LNCaP clone FGC (cell line): Measurements from ENCODE around the gene MLEC.

Experiments used
- DNase-seq: peaks from one replicate; pipeline ENCODE4 v3.0.0-alpha.2; 2011; ENCODE audit warnings: low read depth
- H3K4me3 ChIP-seq: 2 replicates; pipeline ENCODE4 v1.5.1; 2011; ENCODE audit warnings: mild to moderate bottlenecking, low read depth, low read length, control low read depth
- TF ChIP-seq, protein P1 (sequence below): IDR thresholded peaks from 2 replicates; pipeline ENCODE4 v1.5.1; 2012; ENCODE audit warnings: mild to moderate bottlenecking; ENCODE audit not compliant: control insufficient read depth, insufficient read depth; ENCODE audit errors: extremely low read depth

Gene MLEC

GRCh38 chr12:120643574-120643973 is 43.4 kb upstream of the MLEC start:
- no peak overlapping the region for H3K4me3 ChIP-seq
- TF ChIP-seq, protein P1, sequence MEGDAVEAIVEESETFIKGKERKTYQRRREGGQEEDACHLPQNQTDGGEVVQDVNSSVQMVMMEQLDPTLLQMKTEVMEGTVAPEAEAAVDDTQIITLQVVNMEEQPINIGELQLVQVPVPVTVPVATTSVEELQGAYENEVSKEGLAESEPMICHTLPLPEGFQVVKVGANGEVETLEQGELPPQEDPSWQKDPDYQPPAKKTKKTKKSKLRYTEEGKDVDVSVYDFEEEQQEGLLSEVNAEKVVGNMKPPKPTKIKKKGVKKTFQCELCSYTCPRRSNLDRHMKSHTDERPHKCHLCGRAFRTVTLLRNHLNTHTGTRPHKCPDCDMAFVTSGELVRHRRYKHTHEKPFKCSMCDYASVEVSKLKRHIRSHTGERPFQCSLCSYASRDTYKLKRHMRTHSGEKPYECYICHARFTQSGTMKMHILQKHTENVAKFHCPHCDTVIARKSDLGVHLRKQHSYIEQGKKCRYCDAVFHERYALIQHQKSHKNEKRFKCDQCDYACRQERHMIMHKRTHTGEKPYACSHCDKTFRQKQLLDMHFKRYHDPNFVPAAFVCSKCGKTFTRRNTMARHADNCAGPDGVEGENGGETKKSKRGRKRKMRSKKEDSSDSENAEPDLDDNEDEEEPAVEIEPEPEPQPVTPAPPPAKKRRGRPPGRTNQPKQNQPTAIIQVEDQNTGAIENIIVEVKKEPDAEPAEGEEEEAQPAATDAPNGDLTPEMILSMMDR, result no peak
- no peak for DNase-seq

DNA sequence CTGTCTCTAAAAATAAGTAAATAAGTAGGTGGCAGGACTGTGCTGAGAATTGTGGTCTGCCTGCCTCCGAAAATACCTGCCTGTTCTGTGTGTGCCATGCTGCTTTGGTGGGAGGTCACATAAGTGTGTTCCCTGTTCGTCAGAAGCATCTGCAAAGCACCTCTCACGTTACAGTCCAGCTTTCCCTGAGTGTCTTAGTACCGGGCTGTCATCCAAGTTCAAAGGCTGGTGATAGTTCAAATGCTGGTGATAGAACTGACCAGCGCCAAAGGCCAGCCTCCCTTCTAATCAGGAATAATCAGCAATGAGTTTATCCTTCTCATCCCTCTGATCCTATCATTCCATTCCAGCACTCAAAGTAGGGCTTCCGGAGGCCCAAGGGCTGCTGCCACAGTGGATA is 40.9 kb upstream of the MLEC start:
- no peak for DNase-seq
- TF ChIP-seq, protein P1, result no peak
- H3K4me3 ChIP-seq, result no peak overlapping the region

DNA sequence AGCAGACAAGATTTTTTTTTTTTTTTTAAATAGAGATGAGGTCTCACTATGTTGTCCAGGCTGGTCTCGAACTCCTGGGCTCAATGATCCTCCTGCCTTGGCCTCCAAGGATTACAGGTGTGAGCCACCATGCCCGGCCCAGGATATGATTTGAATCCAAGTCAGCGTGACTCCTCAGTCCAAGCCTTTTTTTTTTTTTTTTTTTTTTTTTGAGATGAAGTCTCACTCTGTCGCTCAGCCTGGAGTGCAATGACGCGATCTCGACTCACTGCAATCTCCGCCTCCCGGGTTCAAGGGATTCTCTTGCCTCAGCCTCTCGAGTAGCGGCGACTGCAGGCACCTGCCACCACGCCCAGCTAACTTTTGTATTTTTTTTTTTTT is 39.6 kb upstream of the MLEC start:
- no peak overlapping the region for H3K4me3 ChIP-seq
- no peak for DNase-seq
- TF ChIP-seq, protein P1, result no peak

- DNase-seq, result no peak
- TF ChIP-seq, protein P1, result no peak
- H3K4me3 ChIP-seq, result no peak overlapping the region
These were observed 37.3 kb upstream of the MLEC start for GRCh38 chr12:120649442-120650232.

- TF ChIP-seq, protein P1, result no peak
- no peak for DNase-seq
- no peak overlapping the region for H3K4me3 ChIP-seq
These were observed 36.7 kb upstream of the MLEC start for GRCh38 chr12:120650233-120650690.

DNA sequence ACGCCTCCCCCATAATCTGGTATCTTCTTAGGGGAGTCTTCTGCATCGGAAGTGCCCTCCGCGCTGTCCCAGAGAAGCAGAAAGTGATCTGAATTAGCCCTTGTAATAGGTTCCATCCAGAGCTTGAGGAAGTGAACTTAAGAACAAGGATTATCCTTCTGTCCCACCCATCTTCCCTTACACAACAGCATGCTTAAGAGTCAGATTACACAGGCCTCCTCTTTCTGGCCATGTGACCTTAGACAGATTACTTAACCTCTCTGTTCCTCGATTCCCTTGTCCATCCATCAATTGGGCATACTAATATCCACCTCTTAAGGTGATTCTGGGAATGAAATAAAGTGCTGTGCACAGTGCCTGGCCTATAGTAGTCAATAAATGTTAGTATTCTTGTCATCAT is 35.1 kb upstream of the MLEC start:
- no peak overlapping the region for H3K4me3 ChIP-seq
- TF ChIP-seq, protein P1, result no peak
- no peak for DNase-seq
